ENCODE data around the gene CXXC5.

Gene CXXC5

GRCh38 chr5:139683295-139684271, 35.4 kb downstream of the CXXC5 start:
- DNase-seq = no peak

- DNase-seq = no peak
Observed at GRCh38 chr5:139684350-139684880, 36.3 kb downstream of the CXXC5 start.

- DNase-seq = no peak
Observed at GRCh38 chr5:139684881-139685749, 37.0 kb downstream of the CXXC5 start.

GRCh38 chr5:139685886-139686285, 37.7 kb downstream of the CXXC5 start:
- no peak for DNase-seq

- DNase-seq = no peak
Observed at GRCh38 chr5:139686356-139686705, 38.2 kb downstream of the CXXC5 start.

- no peak for DNase-seq
Observed at GRCh38 chr5:139686706-139687441, 38.7 kb downstream of the CXXC5 start.

GRCh38 chr5:139687656-139688055, 39.5 kb downstream of the CXXC5 start:
- DNase-seq = no peak

- no peak for DNase-seq
Observed at GRCh38 chr5:139688088-139688702, 40.0 kb downstream of the CXXC5 start.

GRCh38 chr5:139688751-139689372, 40.7 kb downstream of the CXXC5 start:
- no peak for DNase-seq

- DNase-seq = no peak
Observed at GRCh38 chr5:139689631-139690063, 41.5 kb downstream of the CXXC5 start.

GRCh38 chr5:139690064-139690802, 42.1 kb downstream of the CXXC5 start:
- DNase-seq = no peak

- DNase-seq = no peak
Observed at GRCh38 chr5:139690803-139691629, 42.9 kb downstream of the CXXC5 start.

GRCh38 chr5:139692148-139692547, 44.0 kb downstream of the CXXC5 start:
- no peak for DNase-seq

GRCh38 chr5:139692679-139693308, 44.6 kb downstream of the CXXC5 start:
- no peak for DNase-seq

- DNase-seq = no peak
Observed at GRCh38 chr5:139693676-139694364, 45.7 kb downstream of the CXXC5 start.

- DNase-seq = no peak
Observed at GRCh38 chr5:139694556-139695177, 46.5 kb downstream of the CXXC5 start.

GRCh38 chr5:139695178-139695573, 47.0 kb downstream of the CXXC5 start:
- no peak for DNase-seq

- no peak for DNase-seq
Observed at GRCh38 chr5:139696167-139696893, 48.2 kb downstream of the CXXC5 start.
